ENCODE measurements around the gene KLC3. TPM values are rescaled to one million over a fixed set of nuclear protein-coding genes. Genes with fewer than 3 reads are reported as not detected.
"Not testable (repeated sequence)": the region's sequence is repeated elsewhere in the genome, so short reads cannot be mapped to it uniquely, and the experiment has no call there.

The KLC3 gene
- total RNA-seq, 2 experiments from 2014 or later, result 0.11 to 0.14 TPM

DNA sequence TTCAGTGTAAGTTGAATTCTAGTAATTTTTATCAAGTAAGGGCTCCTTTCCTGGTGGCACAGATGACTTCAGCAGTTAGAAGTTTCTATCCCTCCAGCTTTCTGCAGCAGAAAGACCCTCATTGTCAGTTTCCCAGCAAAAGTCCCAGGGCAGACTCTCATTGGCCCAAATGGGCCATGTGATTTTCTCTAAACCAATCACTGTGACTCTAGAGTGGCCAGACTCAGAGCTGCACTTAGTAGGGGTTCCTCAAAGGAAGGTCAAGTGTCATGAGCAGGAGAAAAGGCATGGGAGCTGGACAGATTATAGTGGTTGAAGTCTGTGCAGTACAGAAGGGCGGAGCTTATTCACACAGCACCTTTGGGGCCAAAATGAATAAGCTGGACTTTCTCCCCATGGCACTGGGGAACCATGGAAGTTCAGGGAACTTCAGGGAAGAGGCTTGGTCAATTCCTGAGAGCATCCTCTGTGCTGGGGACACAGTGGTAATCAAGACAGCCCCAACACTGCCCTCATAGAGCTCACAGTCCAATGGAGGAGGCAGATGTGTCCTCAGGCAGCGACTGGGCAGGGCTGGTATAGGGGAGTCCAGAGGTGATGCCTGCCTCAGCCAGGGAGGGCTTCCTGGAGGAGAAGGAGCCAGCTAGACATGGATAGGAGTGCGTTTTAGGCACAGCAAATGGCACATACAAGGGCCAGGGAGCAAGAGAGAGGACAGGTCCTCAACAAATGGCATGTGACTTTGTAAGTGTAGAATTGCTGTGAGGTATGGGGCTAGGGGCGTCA is 36.2 kb upstream of the KLC3 start:
- Mint-ChIP-seq H3K4me1 (no peaks in the 10 kb centered on the region), H3K4me3 (no peak overlapping the region), H3K9me3 (ENCODE audit: low read depth) (no peaks in the 10 kb centered on the region), H3K27me3 (no peaks in the 10 kb centered on the region), H3K27ac (no peak overlapping the region), H3K36me3 (ENCODE audit: low read depth) (peaks cover 4% of the 10 kb centered on the region)
- ATAC-seq, result no peak
- POLR2A ChIA-PET, result no interaction called here
- CTCF ChIA-PET, result interaction anchor here (0.9 kb wide), 1 partner anchor 81 kb away, joined by 3 read pairs; no protein-coding TSS in a partner anchor
- intact Hi-C loops (cut with DNase I, micrococcal nuclease), result no loop called here
- no peak for DNase-seq

DNA sequence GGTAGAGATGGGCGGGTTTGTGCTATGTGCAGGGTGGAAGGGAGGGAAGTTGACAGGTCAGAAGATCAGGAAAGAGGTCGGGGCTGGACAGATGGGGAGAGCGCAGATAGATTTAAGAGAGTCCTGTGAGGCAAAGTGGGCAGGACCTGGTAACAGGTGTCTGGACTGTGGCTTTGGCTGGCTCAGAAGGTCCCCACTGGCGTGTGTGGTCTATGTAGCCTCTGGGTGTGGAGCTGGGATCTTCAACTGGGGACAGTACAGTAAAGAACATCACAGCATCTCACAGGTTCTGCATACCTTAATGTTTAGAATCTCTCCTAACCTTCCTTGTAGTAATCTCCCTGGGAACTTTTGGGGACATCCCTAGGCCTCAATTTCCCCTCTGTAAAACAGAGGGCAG is 35.5 kb upstream of the KLC3 start:
- DNase-seq (no peak), ATAC-seq (no peak)
- Mint-ChIP-seq H3K4me3 (no peak overlapping the region), H3K9me3 (ENCODE audit: low read depth) (no peaks in the 10 kb centered on the region), H3K4me1 (no peaks in the 10 kb centered on the region), H3K36me3 (ENCODE audit: low read depth) (peaks cover 1% of the 10 kb centered on the region), H3K27me3 (no peaks in the 10 kb centered on the region), H3K27ac (no peak overlapping the region)
- POLR2A ChIA-PET, result no interaction called here
- CTCF ChIA-PET, result interaction anchor here (0.6 kb wide), 1 partner anchor 299 kb away, joined by 3 read pairs; no protein-coding TSS in a partner anchor
- intact Hi-C loops (cut with DNase I, micrococcal nuclease), result no loop called here

DNA sequence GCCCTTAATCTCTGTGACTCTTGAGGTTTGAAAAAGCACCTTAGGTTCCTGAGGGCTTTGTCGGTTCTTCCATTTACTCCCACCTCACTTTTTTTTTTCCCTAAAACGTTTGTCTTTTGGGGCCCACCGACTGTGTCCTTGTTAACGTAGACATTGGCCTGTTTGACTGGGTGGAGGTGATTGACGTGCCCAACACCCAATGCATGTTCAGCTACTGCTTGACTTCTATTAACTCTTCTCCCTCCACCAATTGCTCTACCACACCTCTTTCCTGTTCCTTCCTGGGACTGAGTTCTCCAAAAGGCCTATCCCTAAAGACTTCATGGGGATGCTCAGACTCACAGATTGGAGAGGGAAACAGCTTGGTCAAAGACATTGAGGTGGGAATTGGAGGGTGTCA is 35.1 kb upstream of the KLC3 start:
- intact Hi-C loops (cut with DNase I, micrococcal nuclease), result no loop called here
- no peaks in the 10 kb centered on the region for H3K36me3 Mint-ChIP-seq (ENCODE audit: low read depth)
- ATAC-seq (no peak), DNase-seq (no peak)
- H3K4me3 Mint-ChIP-seq, result no peak overlapping the region
- CTCF ChIA-PET, result interaction anchor here (0.6 kb wide), 2 partner anchors 65 to 299 kb away, joined by 3 to 4 read pairs; no protein-coding TSS in a partner anchor
- no peaks in the 10 kb centered on the region for H3K9me3 Mint-ChIP-seq (ENCODE audit: low read depth)
- POLR2A ChIA-PET, result no interaction called here
- no peak overlapping the region for H3K27ac Mint-ChIP-seq
- H3K27me3 Mint-ChIP-seq, result no peaks in the 10 kb centered on the region
- H3K4me1 Mint-ChIP-seq, result no peaks in the 10 kb centered on the region

DNA sequence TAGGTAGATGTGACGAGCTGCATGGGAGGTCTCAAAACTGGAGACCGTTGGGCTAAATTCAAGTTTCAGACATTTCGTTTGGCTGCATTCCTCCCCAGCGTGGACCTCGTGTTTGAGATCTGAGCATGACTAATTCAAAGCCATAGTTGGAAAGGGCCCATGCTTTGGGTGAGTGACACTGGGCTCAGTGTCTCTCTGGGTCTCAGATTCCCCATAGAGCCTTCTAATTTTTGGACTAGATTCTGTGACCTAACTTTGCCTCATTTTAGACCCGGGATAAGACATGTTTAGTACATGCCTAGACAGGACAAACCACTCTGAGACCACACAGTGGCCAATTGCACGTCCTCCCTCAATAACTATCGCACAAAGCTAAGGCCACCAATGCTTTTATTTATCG is 34.5 kb upstream of the KLC3 start:
- H3K27ac Mint-ChIP-seq, result no peak overlapping the region
- no peaks in the 10 kb centered on the region for H3K4me1 Mint-ChIP-seq
- ChIA-PET CTCF (no interaction called here), POLR2A (no interaction called here)
- DNase-seq (no peak), ATAC-seq (no peak)
- no peaks in the 10 kb centered on the region for H3K36me3 Mint-ChIP-seq (ENCODE audit: low read depth)
- no peaks in the 10 kb centered on the region for H3K27me3 Mint-ChIP-seq
- no peak overlapping the region for H3K4me3 Mint-ChIP-seq
- intact Hi-C loops (cut with DNase I, micrococcal nuclease), result no loop called here
- no peaks in the 10 kb centered on the region for H3K9me3 Mint-ChIP-seq (ENCODE audit: low read depth)

DNA sequence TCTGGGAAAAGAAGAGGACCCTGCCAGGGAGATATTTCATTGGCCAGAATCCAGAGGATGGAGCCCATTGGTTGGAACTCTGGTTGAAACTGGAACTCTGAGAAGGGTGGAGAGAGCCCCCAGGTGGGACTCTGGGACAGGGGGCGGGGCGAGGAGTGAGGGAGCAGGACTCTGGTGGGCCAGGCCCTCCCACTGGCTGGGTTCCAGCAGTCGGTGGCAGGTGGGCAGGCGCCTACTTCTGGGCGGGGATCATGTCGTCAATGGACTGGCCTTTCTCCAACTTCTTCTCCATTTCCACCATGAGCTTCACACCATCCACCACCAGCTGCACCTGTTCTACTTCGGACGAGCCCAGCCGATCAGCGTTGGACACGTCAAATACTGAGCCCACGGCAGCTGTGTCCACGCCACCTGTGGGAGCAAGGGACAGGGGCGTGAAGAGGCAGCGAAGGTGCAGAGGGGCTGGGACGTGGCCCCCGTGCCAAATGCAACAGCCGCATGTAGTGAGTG is 34.0 kb upstream of the KLC3 start:
- DNase-seq, result no peak
- ATAC-seq, result no peak
- no peaks in the 10 kb centered on the region for H3K9me3 Mint-ChIP-seq (ENCODE audit: low read depth)
- no peak overlapping the region for H3K4me3 Mint-ChIP-seq
- intact Hi-C loops (cut with DNase I, micrococcal nuclease), result no loop called here
- POLR2A ChIA-PET, result no interaction called here
- no peaks in the 10 kb centered on the region for H3K36me3 Mint-ChIP-seq (ENCODE audit: low read depth)
- no peaks in the 10 kb centered on the region for H3K4me1 Mint-ChIP-seq
- no peaks in the 10 kb centered on the region for H3K27me3 Mint-ChIP-seq
- no peak overlapping the region for H3K27ac Mint-ChIP-seq
- CTCF ChIA-PET, result no interaction called here

DNA sequence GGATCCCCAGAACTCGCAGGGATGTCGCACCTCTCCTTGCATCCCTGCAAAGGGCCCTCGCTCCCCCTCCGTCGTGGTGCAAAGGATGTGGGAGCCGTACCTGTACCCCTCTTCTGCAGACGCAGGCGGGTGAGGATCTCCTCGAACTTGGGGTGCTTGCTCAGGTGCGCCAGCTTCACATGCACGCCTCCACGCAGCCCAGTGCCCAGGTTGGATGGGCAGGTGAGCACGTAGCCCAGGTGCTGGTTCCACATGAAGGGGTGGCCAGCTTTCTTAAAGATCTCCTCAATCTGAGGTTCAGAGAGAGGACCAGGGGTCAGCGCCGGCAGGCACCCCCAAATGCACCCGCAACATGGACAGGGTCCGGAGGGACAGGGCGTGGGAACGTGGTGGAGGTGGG is 33.2 kb upstream of the KLC3 start:
- no peak for DNase-seq
- Mint-ChIP-seq H3K4me3 (no peak overlapping the region), H3K36me3 (ENCODE audit: low read depth) (no peaks in the 10 kb centered on the region), H3K9me3 (ENCODE audit: low read depth) (no peaks in the 10 kb centered on the region), H3K27me3 (no peaks in the 10 kb centered on the region), H3K4me1 (no peaks in the 10 kb centered on the region), H3K27ac (no peak overlapping the region)
- ChIA-PET POLR2A (no interaction called here), CTCF (no interaction called here)
- ATAC-seq, result no peak
- intact Hi-C loops (cut with DNase I, micrococcal nuclease), result no loop called here

DNA sequence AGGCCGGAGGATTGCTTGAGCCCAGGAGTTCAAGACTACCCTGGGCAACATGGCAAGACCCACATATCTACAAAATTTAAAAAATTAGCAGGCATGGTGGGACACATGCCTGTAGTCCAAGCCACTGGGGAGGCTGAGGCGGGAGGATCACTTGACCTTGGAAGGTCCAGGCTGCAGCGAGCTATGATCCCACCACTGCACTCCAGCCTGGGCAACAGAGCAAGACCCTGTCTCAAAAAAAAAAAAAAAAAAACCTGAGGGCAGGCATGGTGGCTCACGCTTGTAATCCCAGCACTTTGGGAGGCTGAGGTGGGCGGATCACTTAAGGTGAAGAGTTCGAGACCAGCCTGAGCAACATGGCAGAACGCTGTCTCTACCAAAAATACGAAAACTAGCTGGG is 31.2 kb upstream of the KLC3 start:
- ATAC-seq; CTCF ChIA-PET; H3K9me3 Mint-ChIP-seq (ENCODE audit: low read depth); H3K4me3 Mint-ChIP-seq; H3K27me3 Mint-ChIP-seq; POLR2A ChIA-PET; DNase-seq; intact Hi-C loops (cut with DNase I, micrococcal nuclease); H3K4me1 Mint-ChIP-seq; H3K27ac Mint-ChIP-seq; H3K36me3 Mint-ChIP-seq (ENCODE audit: low read depth): not testable (repeated sequence)

DNA sequence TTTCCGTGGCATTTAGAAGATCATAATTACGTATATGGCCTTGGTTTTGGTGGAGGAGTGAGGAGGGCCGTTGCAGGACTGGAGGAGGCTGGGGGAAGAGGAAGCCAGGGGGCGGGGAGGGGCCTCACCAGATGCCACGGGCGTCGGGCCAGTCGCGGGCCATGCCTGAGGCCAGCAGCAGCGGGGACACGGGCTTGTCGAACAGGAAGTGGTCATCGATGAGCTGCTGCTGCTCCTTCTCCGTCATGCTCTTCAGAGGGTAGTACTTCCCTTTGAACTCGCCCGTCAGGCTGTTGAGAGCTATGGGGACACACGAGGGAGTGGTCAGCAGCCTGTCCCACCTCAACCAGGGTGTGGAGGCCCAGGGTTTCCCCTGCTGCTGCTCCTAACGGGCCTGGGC is 28.9 kb upstream of the KLC3 start:
- Mint-ChIP-seq H3K27ac (no peak overlapping the region), H3K36me3 (ENCODE audit: low read depth) (no peaks in the 10 kb centered on the region), H3K4me1 (no peaks in the 10 kb centered on the region), H3K27me3 (peaks cover 15% of the 10 kb centered on the region), H3K4me3 (no peak overlapping the region), H3K9me3 (ENCODE audit: low read depth) (no peaks in the 10 kb centered on the region)
- DNase-seq, result no peak
- POLR2A ChIA-PET, result no interaction called here
- intact Hi-C loops (cut with DNase I, micrococcal nuclease), result no loop called here
- ATAC-seq, result no peak
- CTCF ChIA-PET, result no interaction called here

DNA sequence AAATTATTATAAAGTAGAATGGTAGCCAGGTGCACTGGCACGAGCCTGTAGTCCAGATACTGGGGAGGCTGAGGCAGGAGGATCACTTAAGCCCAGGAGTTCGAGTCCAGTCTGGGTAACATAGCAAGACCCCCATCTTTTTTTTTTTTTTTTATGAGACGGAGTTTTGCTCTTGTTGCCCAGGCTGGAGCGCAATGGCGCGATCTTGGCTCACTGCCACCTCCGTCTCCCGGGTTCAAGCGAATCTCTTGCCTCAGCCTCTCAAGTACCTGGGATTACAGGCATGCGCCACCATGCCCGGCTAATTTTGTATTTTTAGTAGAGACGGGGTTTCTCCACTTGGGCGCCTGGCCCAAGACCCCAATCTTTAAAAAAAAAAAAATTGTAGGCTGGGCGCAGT is 28.3 kb upstream of the KLC3 start:
- CTCF ChIA-PET; H3K27ac Mint-ChIP-seq; H3K9me3 Mint-ChIP-seq (ENCODE audit: low read depth); H3K4me3 Mint-ChIP-seq; intact Hi-C loops (cut with DNase I, micrococcal nuclease); H3K4me1 Mint-ChIP-seq; ATAC-seq; DNase-seq; POLR2A ChIA-PET; H3K36me3 Mint-ChIP-seq (ENCODE audit: low read depth): not testable (repeated sequence)
- H3K27me3 Mint-ChIP-seq, result peaks cover 15% of the 10 kb centered on the region

DNA sequence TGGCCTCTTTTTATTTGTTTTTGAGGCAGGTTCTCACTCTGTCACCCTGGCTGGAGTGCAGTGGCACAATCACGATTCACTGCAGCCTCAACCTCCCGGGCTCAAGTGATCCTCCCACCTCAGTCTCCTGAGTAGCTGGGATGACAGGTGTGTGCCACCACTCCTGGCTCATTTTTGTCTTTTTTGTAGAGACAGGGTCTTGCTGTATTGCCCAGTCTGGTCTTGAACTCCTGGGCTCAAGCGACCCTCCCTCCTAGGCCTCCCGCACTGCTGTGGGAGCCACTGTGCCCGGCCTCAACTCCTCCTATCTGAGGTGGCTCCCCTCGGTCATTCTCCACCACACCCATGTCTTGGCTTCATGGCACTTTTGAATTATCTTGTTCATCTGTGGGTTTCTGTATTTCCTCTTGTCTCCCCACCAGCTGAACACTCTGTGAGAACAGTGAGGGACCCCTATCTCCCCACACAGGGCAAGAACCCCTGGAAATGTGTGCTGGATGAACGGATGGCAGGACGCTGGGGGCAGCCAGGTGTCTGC is 25.8 kb upstream of the KLC3 start:
- ATAC-seq (no peak), DNase-seq (no peak)
- no peak overlapping the region for H3K27ac Mint-ChIP-seq
- H3K27me3 Mint-ChIP-seq, result peaks cover 24% of the 10 kb centered on the region
- no peaks in the 10 kb centered on the region for H3K36me3 Mint-ChIP-seq (ENCODE audit: low read depth)
- POLR2A ChIA-PET, result no interaction called here
- no peak overlapping the region for H3K4me3 Mint-ChIP-seq
- no peaks in the 10 kb centered on the region for H3K4me1 Mint-ChIP-seq
- intact Hi-C loops (cut with DNase I, micrococcal nuclease), result no loop called here
- no peaks in the 10 kb centered on the region for H3K9me3 Mint-ChIP-seq (ENCODE audit: low read depth)
- CTCF ChIA-PET, result no interaction called here

DNA sequence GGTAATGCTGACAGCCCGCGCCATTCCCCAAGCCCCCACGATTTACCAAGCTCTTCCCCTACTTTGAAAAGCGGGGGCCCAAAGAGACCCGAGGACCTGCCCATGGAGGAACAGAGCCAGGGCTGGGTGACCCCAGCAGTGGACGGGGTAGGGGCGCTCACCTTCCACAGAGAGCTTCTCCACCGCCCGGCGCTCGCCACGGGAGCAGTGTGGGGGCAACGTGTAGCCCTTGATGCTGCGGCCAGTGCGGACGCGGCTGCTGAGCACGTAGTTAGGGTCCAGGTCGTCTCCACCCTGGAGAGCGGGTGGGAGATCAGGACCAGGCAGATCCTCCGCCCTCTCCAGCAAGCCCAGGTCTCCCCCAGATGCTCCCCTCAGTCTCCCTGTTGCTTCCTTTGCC is 25.2 kb upstream of the KLC3 start:
- intact Hi-C loops (cut with DNase I, micrococcal nuclease), result no loop called here
- ChIA-PET POLR2A (no interaction called here), CTCF (interaction anchor here (0.5 kb wide), 1 partner anchor 29 kb away, joined by 3 read pairs; no protein-coding TSS in a partner anchor)
- DNase-seq (no peak), ATAC-seq (no peak)
- H3K4me3 Mint-ChIP-seq, result no peak overlapping the region
- H3K27me3 Mint-ChIP-seq, result peaks cover 24% of the 10 kb centered on the region
- no peaks in the 10 kb centered on the region for H3K9me3 Mint-ChIP-seq (ENCODE audit: low read depth)
- no peaks in the 10 kb centered on the region for H3K4me1 Mint-ChIP-seq
- H3K36me3 Mint-ChIP-seq (ENCODE audit: low read depth), result no peaks in the 10 kb centered on the region
- H3K27ac Mint-ChIP-seq, result no peak overlapping the region

DNA sequence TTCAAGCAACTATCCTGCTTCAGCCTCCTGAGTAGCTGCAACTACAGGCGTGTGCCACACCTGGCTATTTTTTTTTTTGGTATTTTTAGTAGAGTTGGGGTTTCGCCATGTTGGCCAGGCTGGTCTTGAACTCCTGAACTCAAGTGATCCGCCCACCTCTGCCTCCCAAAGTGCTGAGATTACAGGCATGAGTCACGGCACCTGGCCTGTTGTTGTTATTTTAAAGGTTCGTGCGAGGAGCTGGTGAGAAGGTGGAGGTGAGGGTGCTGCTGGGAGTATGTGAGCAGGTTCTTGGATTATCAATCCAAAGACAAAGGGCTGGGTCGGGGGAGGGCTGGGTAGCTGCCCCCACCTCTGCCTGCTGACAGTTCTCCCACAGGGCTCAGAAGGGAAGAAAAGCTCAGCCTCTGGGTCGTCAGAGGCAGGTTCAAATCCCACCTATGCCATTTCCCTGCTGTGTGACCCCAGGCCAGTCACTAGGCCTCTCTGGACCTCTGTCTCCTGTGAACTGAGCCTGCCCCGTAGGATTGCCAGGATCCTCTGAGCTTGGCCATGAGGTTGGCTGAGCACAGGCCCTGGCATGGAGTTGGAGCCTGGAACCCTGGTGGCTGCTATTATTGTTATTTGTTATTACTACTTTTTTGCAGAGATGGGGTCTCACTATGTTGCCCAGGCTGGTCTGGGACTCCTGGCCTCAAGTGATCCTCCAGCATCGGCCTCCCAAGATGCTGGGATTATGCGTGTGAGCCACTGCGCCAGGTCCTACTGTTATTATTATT is 19.4 kb upstream of the KLC3 start:
- Mint-ChIP-seq H3K27me3 (peaks cover 24% of the 10 kb centered on the region), H3K36me3 (ENCODE audit: low read depth) (no peaks in the 10 kb centered on the region), H3K9me3 (ENCODE audit: low read depth) (no peaks in the 10 kb centered on the region), H3K4me3 (no peak overlapping the region), H3K27ac (no peak overlapping the region), H3K4me1 (no peaks in the 10 kb centered on the region)
- DNase-seq, result no peak
- intact Hi-C loops (cut with DNase I, micrococcal nuclease), result no loop called here
- ChIA-PET POLR2A (no interaction called here), CTCF (interaction anchor here (0.9 kb wide), 1 partner anchor 21 kb away, joined by 3 read pairs; no protein-coding TSS in a partner anchor)
- ATAC-seq, result no peak

Measured in activated CD4-positive, alpha-beta T cell treated with anti-CD3 and anti-CD28 coated beads for 36 hours (primary cell).